Measurements from ENCODE around the gene PLXNA2.

The PLXNA2 gene

GRCh38 chr1:208165659-208166058 lies 78.5 kb downstream of the PLXNA2 start:
- no peak for DNase-seq (ENCODE audit: low spot score in 2 of 2)
- no peak overlapping the region for H3K27ac Mint-ChIP-seq
- no peak for ATAC-seq
- no peaks in the 10 kb centered on the region for H3K4me1 Mint-ChIP-seq
- no peaks in the 10 kb centered on the region for H3K36me3 Mint-ChIP-seq
- no peaks in the 10 kb centered on the region for H3K9me3 Mint-ChIP-seq
- no peak overlapping the region for H3K4me3 Mint-ChIP-seq

- H3K9me3 Mint-ChIP-seq: no peaks in the 10 kb centered on the region
- H3K4me3 Mint-ChIP-seq: no peak overlapping the region
- no peak for ATAC-seq
- H3K4me1 Mint-ChIP-seq: no peaks in the 10 kb centered on the region
- no peaks in the 10 kb centered on the region for H3K36me3 Mint-ChIP-seq
- no peak overlapping the region for H3K27ac Mint-ChIP-seq
- no peak for DNase-seq (ENCODE audit: low spot score in 2 of 2)
These were observed 79.6 kb downstream of the PLXNA2 start for GRCh38 chr1:208164609-208165008.

- Mint-ChIP-seq H3K9me3 (no peaks in the 10 kb centered on the region), H3K27ac (no peak overlapping the region), H3K36me3 (no peaks in the 10 kb centered on the region), H3K4me1 (no peaks in the 10 kb centered on the region), H3K4me3 (no peak overlapping the region)
- ATAC-seq (no peak), DNase-seq (ENCODE audit: low spot score in 2 of 2) (no peak)
These were observed 80.6 kb downstream of the PLXNA2 start for GRCh38 chr1:208163539-208163938.

GRCh38 chr1:208162903-208163302 lies 81.3 kb downstream of the PLXNA2 start:
- Mint-ChIP-seq H3K27ac (no peak overlapping the region), H3K4me1 (no peaks in the 10 kb centered on the region), H3K36me3 (no peaks in the 10 kb centered on the region), H3K9me3 (no peaks in the 10 kb centered on the region), H3K4me3 (no peak overlapping the region)
- DNase-seq (ENCODE audit: low spot score in 2 of 2) (no peak), ATAC-seq (no peak)

- no peak for ATAC-seq
- DNase-seq (ENCODE audit: low spot score in 2 of 2): no peak
These were observed 82.4 kb downstream of the PLXNA2 start for GRCh38 chr1:208161656-208162375.

GRCh38 chr1:208161005-208161404 lies 83.2 kb downstream of the PLXNA2 start:
- Mint-ChIP-seq H3K4me3 (no peak overlapping the region), H3K36me3 (no peaks in the 10 kb centered on the region), H3K27ac (no peak overlapping the region), H3K4me1 (no peaks in the 10 kb centered on the region), H3K9me3 (no peaks in the 10 kb centered on the region)
- DNase-seq (ENCODE audit: low spot score in 2 of 2) (no peak), ATAC-seq (no peak)

More at GRCh38 chr1:208161656-208162375, 82.4 kb downstream of the PLXNA2 start:
- Mint-ChIP-seq H3K9me3 (no peaks in the 10 kb centered on the region), H3K4me3 (no peak overlapping the region), H3K4me1 (no peaks in the 10 kb centered on the region), H3K27ac (no peak overlapping the region), H3K36me3 (no peaks in the 10 kb centered on the region)

- H3K36me3 Mint-ChIP-seq: no peaks in the 10 kb centered on the region
- DNase-seq (ENCODE audit: low spot score in 2 of 2): no peak
These were observed 83.8 kb downstream of the PLXNA2 start for GRCh38 chr1:208160259-208160819.

GRCh38 chr1:208159555-208160258 lies 84.5 kb downstream of the PLXNA2 start:
- Mint-ChIP-seq H3K9me3 (no peaks in the 10 kb centered on the region), H3K36me3 (no peaks in the 10 kb centered on the region), H3K27ac (no peak overlapping the region), H3K4me1 (no peaks in the 10 kb centered on the region), H3K4me3 (no peak overlapping the region)
- ATAC-seq (no peak), DNase-seq (ENCODE audit: low spot score in 2 of 2) (no peak)

More at GRCh38 chr1:208160259-208160819, 83.8 kb downstream of the PLXNA2 start:
- Mint-ChIP-seq H3K4me3 (no peak overlapping the region), H3K4me1 (no peaks in the 10 kb centered on the region), H3K9me3 (no peaks in the 10 kb centered on the region), H3K27ac (no peak overlapping the region)
- no peak for ATAC-seq

- H3K9me3 Mint-ChIP-seq: no peaks in the 10 kb centered on the region
- no peak for DNase-seq (ENCODE audit: low spot score in 2 of 2)
- H3K4me1 Mint-ChIP-seq: no peaks in the 10 kb centered on the region
These were observed 85.3 kb downstream of the PLXNA2 start for GRCh38 chr1:208158640-208159554.

GRCh38 chr1:208157769-208158168 lies 86.4 kb downstream of the PLXNA2 start:
- no peak for ATAC-seq
- H3K9me3 Mint-ChIP-seq: no peaks in the 10 kb centered on the region
- DNase-seq (ENCODE audit: low spot score in 2 of 2): no peak
- no peaks in the 10 kb centered on the region for H3K4me1 Mint-ChIP-seq
- H3K4me3 Mint-ChIP-seq: no peak overlapping the region
- H3K27ac Mint-ChIP-seq: no peak overlapping the region
- no peaks in the 10 kb centered on the region for H3K36me3 Mint-ChIP-seq

More at GRCh38 chr1:208158640-208159554, 85.3 kb downstream of the PLXNA2 start:
- H3K4me3 Mint-ChIP-seq: no peak overlapping the region
- H3K27ac Mint-ChIP-seq: no peak overlapping the region
- no peaks in the 10 kb centered on the region for H3K36me3 Mint-ChIP-seq
- no peak for ATAC-seq

- ATAC-seq: no peak
- no peaks in the 10 kb centered on the region for H3K9me3 Mint-ChIP-seq
- DNase-seq (ENCODE audit: low spot score in 2 of 2): no peak
- H3K36me3 Mint-ChIP-seq: no peaks in the 10 kb centered on the region
- H3K4me1 Mint-ChIP-seq: no peaks in the 10 kb centered on the region
- no peak overlapping the region for H3K4me3 Mint-ChIP-seq
- no peak overlapping the region for H3K27ac Mint-ChIP-seq
These were observed 87.4 kb downstream of the PLXNA2 start for GRCh38 chr1:208156741-208157140.

GRCh38 chr1:208156310-208156709 lies 87.9 kb downstream of the PLXNA2 start:
- no peak for DNase-seq (ENCODE audit: low spot score in 2 of 2)
- H3K4me1 Mint-ChIP-seq: no peaks in the 10 kb centered on the region
- H3K36me3 Mint-ChIP-seq: no peaks in the 10 kb centered on the region
- H3K4me3 Mint-ChIP-seq: no peak overlapping the region
- no peak overlapping the region for H3K27ac Mint-ChIP-seq
- H3K9me3 Mint-ChIP-seq: no peaks in the 10 kb centered on the region
- no peak for ATAC-seq

GRCh38 chr1:208154679-208155642 lies 89.2 kb downstream of the PLXNA2 start:
- Mint-ChIP-seq H3K4me1 (no peaks in the 10 kb centered on the region), H3K36me3 (no peaks in the 10 kb centered on the region), H3K27ac (no peak overlapping the region), H3K4me3 (no peak overlapping the region), H3K9me3 (no peaks in the 10 kb centered on the region)
- no peak for ATAC-seq
- DNase-seq (ENCODE audit: low spot score in 2 of 2): no peak

- DNase-seq (ENCODE audit: low spot score in 2 of 2) (no peak), ATAC-seq (no peak)
- Mint-ChIP-seq H3K4me1 (no peaks in the 10 kb centered on the region), H3K4me3 (no peak overlapping the region), H3K27ac (no peak overlapping the region), H3K9me3 (no peaks in the 10 kb centered on the region), H3K36me3 (no peaks in the 10 kb centered on the region)
These were observed 90.1 kb downstream of the PLXNA2 start for GRCh38 chr1:208154040-208154439.

Measured in stimulated activated effector memory CD8-positive, alpha-beta T cell treated with anti-CD3 and anti-CD28 coated beads, Interleukin-12 subunit alpha, Interleukin-12 subunit beta, amount 100 ng/mL, for 72 hours (primary cell).